OCI-LY7 (cell line): ENCODE measurements around the gene BPIFA2.

Experiments used
- EZH2phosphoT487 ChIP-seq: fragments of 200-600 bp; sonication (generic); IDR thresholded peaks from 2 replicates; pipeline ENCODE4 v1.6.1; 2018; ENCODE audit warnings: low read depth, borderline replicate concordance, mild to moderate bottlenecking, mixed run types, antibody characterized with exemption, low read length, moderate library complexity, mixed read lengths
- TF ChIP-seq, protein P1 (sequence below): fragments of 200-600 bp; sonication (generic); conservative IDR thresholded peaks from 2 replicates; pipeline ENCODE4 v1.5.1; 2014; ENCODE audit warnings: mild to moderate bottlenecking, antibody characterized with exemption, low read length, moderate library complexity, mixed read lengths

- TF ChIP-seq, protein P1, sequence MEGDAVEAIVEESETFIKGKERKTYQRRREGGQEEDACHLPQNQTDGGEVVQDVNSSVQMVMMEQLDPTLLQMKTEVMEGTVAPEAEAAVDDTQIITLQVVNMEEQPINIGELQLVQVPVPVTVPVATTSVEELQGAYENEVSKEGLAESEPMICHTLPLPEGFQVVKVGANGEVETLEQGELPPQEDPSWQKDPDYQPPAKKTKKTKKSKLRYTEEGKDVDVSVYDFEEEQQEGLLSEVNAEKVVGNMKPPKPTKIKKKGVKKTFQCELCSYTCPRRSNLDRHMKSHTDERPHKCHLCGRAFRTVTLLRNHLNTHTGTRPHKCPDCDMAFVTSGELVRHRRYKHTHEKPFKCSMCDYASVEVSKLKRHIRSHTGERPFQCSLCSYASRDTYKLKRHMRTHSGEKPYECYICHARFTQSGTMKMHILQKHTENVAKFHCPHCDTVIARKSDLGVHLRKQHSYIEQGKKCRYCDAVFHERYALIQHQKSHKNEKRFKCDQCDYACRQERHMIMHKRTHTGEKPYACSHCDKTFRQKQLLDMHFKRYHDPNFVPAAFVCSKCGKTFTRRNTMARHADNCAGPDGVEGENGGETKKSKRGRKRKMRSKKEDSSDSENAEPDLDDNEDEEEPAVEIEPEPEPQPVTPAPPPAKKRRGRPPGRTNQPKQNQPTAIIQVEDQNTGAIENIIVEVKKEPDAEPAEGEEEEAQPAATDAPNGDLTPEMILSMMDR, result no peak
- no peak for TF ChIP-seq EZH2phosphoT487
These were observed 42.0 kb upstream of the BPIFA2 start for GRCh38 chr20:33125983-33126382.
